Stimulated activated CD4-positive, alpha-beta T cell treated with anti-CD3 and anti-CD28 coated beads, Interleukin-4, amount 100 ng/mL, for 48 hours (primary cell): ENCODE data around the gene SLC12A2.

Experiments used
- DNase-seq, 2 donors: peaks; one replicate each; pipeline ENCODE4 v3.0.0-alpha.2; 2020; ENCODE audit warnings: low read depth in 2 of 2

Gene SLC12A2

DNA sequence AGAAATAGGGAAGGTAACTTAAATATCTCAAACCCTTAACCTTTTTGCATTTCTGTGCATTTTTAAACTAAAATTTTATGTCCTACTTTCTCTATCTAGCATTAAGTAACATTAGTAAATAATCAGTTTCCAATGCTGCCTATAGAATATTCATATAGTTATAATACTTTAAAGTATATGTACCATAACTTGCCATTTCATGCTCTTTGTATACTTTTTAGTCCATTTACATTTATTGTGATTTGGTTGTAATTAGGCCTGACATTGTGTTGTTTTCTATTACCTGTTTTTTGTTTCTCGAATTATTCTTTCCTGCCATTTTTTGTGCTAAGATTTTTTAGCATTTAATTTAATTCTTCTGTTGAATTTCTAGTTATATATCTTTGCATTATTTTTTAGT lies 13.7 kb downstream of the SLC12A2 start:
- no peak for DNase-seq

DNA sequence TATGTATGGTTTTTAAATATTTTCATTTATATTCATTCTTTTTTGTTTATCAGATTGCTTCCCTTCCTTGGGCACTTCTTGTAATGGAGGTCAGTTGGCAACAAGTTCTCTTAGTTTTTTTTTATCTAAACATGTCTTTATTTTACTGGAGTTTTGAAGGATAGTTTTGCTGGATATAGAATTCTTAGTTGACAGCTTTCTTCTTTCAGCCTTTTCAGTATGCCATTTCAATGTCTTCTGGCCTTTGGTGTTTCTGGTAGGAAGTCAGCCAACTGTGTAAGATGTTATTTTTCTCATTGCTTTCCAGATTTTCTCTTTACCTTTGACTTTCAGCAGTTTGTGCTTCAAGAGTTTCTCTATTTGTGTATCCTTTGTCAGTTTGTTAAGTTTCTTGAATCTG lies 14.2 kb downstream of the SLC12A2 start:
- DNase-seq, result no peak

DNA sequence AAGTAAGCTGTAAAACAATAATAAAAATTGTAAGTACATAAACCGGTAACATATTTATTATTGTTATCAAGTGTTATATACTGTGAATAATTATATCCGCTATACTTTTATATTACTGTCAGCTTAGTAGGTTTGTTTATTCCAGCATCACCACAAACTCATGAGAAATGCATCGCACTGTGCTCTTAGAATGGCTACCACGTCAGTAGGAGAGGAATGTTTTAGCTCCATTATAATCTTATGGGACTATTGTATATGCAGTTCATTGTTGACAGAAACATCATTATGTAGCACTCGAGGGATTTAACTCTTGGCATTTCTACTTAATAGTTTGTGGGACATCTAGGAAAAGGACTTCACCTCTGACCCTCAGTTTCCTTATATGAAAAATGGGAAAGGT lies 16.4 kb downstream of the SLC12A2 start:
- no peak for DNase-seq

DNA sequence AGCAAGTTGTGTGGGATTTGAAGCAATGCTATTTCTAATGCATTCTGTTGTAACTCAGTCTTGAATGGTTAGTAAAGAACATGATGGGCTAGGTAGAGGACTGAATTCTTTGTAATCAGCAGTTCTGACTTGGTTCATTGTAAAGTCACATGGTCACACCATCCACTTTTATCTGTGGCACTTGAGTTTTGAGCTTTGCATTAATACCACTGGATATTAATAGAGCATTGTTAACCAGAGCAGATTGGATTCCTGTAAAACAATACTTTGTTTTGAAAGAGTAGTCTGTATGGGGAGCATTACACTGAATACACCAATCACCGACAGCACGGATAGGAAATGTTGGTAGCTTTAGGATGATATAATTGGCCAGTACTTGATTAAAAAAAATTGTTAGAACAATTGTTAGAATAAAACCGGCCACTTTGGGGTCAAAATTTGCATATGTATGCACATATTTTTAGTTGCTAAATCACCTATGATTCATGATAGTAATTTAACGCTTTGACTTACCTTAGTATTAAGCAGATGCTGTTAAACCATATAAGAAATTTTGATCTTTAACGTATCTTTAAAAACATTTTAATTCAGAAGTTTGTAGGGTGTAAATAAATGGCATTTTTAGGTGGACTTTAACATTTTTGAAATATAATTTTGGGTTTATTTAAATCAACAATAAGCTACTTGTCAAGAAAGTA lies 17.4 kb downstream of the SLC12A2 start:
- DNase-seq, result no peak

DNA sequence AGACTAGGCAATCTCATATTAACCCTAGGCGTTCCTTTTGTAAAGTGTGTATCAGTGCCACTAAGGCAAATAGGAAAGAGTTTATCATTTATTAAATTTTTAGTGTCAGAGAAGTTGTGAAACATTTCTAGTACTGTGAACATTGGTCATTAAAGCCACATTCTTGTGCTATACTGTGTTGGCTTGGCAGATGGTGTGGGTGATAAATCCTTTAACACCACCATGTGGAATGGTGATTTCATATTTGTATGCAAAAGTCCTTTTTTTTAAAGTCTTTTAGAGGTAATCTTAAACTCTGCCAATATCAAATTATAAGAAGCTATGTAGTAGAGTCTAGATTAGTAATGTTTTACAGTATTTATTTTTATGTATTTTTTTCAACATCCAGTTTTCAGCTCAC lies 18.1 kb downstream of the SLC12A2 start:
- DNase-seq, result no peak

DNA sequence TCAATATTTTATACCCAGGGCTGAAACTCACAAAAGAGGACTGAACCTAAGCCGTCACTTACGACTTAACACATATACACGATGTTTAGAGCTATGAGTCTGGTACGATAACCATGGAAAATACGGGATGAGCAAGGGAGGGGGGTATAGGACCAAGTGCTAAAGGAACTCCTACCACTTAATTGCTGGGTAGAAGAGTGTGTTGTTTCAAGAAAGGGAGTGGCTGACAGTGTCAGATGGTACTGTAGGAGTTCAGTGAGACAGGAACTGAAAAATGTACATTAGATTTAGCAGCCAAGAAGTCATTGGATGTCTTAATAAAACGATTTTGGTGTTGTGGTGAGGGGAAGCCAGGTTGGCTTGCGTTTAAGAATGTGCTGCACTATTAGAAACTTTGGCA lies 21.6 kb downstream of the SLC12A2 start:
- DNase-seq, result no peak

DNA sequence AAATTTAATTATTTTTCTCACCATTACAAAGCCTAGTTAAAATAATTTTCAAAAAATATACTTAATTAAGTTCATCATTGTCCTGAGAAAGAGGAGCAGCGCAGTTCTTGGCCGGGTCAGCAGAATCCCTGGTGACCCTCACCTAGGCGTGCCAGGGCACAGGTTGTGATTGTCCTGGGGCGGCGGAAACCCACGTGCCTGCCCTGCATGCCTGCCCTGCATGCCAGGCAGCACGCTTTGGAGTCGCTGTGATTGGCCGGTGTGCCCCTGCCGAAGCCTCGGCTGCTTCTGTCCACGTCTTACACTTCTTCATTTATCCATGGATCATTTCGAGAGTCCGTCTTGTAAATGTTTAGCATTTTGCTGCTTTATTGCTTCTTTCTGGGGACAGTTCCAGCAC lies 25.6 kb downstream of the SLC12A2 start:
- DNase-seq, result no peak

DNA sequence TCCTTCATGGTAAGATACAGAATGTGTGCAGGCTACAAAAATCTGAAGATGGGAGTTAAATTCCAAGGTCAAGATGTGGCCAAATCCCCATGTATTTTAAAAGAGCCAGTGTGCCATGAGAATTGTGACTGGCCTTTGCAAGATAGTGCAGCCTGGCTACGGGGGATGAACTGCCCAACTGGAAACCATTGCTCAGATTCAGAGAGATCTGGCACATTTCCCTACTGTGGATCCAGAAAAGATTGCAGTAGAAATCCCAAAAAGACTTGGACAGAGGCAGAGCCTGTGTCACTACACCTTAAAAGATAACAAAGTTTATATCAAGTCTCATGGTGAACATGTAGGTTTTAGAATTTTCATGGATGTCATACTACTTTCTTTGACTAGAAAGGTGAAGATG lies 26.2 kb downstream of the SLC12A2 start:
- no peak for DNase-seq

DNA sequence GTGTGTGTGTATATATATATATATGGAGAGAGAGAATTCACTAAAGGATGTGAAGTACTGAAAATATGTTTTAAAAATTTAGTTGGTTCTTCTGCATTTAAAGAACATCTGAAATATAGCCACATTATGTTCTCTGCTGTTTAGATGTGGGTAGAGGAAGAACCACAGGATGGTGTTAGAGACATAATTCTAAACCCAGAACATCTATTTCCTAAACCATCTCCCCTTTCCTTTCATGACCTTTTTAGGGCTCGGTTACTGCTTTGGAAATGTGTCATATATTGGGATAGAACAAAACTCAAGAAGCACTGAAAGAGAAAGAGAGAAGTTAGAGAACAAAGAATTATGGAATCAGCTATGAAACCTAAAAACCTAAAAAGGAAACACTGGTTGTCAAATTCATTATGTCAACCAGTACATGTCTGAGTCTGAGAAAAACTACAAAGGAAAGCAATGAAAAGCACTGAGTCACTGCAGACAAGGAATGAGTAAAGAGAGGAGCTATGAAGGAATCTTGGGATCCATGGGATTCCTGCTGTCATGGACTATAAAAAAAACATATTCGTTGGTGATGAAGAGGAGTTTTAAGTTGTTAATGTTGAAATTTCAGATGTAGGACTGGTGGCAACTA lies 28.4 kb downstream of the SLC12A2 start:
- DNase-seq, result no peak

DNA sequence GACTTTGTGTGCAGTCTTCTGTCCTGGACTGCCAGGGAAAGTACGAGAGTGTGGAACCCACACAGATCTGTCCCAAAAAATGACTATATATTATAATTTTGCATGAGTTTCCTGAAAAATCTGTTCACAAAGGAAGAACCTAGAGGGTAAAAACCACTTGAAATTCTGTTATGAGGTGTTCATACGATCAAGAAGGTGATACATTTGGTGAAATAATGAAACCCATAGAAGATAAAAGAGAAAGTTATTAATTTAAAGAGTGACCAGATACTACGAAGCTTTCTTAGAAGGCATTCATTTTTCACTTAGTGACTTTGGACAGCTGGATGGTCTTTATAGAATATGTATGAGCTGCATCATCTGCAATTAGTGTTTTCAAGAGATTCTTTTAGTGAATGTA lies 32.9 kb downstream of the SLC12A2 start:
- DNase-seq, result no peak

DNA sequence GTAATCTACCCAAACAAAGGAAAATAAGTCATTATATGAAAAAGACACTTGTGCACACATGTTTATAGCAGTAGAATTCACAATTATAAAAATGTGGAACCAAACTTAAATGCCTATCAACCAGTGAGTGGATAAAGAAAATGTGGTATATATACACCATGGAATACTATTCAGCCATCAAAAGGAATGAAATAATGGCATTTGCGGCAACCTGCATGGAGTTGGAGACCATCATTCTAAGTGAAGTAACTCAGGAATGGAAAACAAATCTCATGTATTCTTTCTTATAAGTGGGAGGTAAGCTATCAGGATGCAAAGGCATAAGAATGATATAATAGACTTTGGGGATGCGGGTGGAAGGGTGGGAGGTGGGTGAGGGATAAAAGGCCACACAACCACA lies 34.6 kb downstream of the SLC12A2 start:
- no peak for DNase-seq

DNA sequence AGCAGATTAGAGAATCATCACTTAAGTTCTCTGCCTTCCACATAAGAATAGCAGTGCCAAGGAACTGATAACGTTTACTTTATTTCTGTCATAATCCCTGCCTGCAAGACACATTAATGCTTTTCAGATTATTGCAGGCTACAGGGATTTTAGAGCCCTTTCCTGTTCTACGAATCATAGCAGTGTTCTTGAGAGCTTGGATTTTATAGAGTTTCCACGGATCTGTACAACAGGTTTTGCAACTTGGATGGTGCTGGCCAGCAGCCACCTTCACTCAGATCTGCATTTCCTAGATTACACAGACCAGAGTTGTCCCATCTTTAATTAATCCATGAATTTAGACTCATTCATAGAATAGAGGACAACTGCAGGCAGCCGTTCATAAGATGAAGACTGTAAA lies 38.1 kb downstream of the SLC12A2 start:
- DNase-seq, result no peak

DNA sequence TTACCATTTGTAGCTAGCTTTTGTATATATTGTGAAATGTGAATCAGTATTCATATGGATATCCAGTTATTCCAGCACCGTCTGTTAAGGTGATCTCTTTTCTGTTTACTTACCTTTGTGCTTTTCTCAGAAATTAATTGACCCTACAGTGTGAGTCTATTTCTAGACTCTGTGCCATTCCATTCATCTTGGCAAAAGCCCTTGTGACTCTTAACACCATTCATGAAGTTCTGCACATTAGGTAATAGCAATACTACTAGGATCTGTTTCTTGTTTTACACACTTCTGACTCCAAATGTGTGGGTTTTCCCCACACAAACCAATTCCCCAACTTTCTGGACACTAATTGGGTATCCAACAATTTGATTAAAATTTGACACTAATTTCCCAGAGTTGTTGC lies 40.4 kb downstream of the SLC12A2 start:
- no peak for DNase-seq

DNA sequence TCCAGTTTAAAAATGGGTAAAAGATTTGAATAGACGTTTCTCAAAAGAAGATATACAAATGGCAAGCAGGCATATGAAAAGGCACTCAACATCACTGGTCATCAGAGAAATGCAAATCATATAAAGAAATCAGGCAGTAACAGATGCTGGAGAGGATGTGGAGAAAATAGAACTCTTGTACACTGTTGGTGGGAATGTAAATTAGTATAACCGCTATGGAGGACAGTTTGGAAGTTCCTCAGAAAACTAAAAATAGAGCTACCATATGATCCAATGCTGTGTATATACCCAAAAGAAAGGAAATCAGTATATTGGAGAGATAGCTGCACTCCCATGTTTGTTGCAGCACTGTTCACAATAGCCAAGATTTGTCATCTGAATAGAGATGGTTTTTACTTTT lies 42.7 kb downstream of the SLC12A2 start:
- no peak for DNase-seq

DNA sequence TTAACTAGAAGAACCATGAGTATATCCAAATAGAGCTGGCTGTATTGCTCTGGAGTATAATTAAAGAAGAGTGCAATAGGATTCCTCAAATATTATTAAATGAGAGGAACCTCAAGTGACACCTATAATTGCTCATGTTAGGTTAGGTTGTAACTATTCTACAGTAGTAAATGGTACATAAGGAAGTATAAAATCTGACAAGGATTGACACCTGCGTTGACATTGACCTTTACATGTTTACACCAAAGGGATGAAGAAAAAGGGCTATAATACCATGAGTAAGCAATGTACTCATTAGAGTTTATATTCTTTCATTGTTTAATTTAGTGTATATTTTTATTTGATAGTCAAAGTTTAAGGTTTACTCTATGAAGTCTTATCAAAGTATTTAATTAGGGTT lies 48.9 kb downstream of the SLC12A2 start:
- no peak for DNase-seq

DNA sequence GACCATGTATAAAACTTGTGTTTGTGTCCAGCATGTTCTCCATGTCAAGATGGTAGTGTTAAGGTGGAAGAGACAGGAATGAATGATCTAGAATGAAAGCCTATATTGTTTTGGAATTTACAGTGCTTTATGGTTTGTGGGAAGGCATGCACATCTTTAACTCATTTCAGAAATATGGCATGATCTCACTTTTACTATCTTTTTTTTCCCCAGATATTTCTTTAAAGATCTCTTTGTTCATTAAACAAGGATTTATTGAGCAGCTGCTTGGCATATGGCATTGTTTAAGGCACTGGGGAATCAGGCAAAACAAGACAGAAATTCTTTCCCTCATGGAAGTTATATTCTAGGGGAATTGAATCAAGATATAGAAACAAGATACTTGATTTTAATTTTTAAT lies 51.7 kb downstream of the SLC12A2 start:
- DNase-seq, result no peak

DNA sequence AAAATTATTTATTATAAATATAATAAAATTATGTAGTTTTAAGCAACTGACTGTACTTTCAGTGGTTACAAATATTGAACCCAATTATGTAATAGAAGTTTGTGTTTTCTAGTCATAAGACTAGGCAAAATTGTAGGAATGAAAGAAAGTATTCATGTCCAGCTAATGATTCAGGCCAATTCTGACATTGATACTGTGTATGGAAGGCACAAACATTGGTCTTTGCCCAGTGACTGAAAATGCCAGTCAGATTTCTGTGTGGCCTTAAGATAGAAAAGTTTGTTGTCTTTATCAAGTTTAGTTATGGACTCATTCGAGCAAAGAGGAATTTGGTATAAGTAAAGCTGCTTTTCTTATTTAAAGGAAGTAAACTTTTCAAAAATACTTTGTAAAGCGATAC lies 60.3 kb downstream of the SLC12A2 start:
- no peak for DNase-seq

DNA sequence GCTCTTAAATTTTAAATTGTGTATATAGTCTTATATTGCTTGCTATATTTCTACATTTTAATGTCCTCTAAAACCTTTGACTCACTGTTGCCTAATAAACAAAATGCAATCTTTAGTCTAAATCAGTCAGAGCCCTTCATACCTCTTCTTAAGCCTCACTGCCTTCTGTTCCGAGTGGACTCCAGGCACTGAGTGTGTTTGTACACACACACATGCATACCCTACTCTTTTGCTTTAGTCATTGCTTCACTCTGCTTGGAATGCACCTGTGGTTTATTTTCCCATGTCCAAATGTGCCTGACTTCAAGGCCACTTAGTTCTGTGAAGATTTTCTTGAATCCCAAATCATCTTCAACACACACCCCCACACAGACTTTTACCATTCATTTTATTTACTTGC lies 60.9 kb downstream of the SLC12A2 start:
- no peak for DNase-seq

DNA sequence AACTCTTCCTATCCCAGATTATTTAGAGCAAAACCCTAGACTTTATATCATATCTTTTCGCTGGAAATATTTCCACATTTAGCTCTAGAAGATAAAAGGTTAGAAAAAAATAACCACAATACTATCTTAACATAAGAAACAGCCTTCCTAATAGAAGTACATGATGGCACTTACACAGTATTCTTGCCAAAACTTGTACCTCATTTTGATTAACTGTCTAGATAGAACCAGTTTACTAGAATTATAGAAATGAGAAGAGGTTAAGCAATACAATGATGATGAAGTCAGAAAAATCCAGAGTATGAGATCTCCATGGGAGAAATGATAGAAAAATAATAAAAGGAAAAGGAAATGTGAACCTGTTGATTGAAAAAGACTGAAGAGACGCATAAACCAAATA lies 63.1 kb downstream of the SLC12A2 start:
- no peak for DNase-seq

DNA sequence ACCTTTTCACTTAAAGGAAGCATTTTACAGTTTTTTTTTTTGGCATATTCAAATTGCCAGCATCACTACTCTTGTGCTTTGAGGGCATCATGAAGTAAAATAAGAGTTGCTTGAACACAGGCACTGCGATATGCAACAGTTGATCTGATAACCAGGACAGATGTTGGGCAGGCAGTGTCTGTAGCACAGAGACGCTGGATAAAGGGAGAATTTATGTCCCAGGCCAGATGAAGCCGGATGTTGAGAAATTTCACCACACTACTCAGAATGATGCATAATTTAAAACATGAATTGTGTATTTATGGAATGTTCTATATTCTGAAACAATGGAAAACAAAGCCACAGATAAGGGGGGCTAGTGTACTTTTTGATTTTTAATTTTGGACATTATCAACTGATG lies 71.4 kb downstream of the SLC12A2 start:
- DNase-seq, result no peak

DNA sequence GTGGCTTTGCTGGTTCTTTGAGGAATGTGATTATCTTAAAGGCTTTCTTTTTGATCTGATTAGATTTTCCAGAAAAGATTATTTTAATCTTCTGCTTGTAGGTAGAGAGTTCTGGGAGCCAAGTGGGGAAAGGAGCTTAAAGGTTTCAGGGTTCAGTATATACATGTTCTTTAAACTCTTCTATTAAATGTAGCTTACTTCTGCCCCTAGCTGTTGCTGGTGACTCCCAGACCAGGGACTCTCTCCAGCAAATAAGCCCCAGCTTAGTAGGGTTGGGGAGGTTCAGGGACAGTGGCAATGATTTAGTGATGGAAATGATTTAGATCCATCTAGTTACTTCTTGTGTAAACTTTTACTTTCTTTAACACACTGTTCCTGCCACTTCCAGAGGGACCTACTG lies 72.2 kb downstream of the SLC12A2 start:
- DNase-seq, result no peak

DNA sequence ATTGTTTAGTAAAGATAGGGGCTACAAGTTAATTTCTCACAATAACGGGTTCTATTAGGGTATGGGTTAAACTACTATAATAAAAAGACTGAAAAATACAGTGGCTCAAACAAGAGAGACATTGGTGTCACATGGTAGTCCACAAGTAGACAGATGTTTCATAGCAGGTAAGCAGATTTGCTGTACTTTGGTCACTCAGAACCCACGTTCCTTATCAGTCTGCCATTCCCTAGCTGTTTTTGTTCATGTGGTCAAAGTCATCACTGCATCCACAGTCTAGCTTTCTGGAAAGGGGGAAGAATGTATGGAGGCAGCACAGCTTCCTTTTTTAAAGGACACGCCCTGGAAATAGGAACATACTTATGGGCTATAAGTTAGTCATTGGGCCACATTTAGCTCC lies 73.0 kb downstream of the SLC12A2 start:
- no peak for DNase-seq

DNA sequence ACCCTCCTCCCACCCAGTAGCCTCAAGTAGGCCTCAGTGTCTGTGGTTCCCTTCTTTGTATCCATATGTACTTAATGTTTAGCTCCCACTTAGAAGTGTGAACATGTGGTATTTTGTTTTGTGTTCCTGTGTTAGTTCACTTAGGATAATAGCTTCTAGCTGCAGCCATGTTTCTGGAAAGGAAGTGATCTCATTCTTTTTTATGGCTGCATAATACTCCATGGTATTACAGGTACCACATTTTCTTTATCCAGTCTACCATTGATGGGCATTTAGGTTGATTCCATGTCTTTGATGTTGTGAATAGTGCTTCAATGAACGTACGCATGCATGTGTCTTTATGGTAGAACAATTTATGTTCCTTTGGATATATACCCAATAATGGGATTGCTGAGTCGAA lies 74.8 kb downstream of the SLC12A2 start:
- DNase-seq, result no peak

DNA sequence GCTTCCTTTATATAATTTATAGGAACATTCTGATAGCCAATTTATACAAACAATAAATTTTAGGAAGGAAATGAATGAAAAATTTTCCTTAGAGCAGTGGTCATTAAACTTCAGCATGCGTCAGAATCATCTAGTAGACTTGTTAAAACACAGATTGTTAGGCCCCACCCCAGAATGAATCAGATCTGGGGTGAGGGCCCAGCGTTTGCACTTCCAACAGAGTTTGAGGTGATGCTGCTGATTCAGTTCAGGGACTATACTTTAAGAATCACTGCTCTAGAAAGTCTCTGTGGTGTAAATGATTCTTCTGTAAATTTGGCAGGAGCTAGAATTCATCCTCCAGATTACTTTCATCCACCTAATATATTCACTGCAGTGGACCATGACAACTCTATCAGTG lies 80.4 kb downstream of the SLC12A2 start:
- DNase-seq, result no peak
